Loucy (cell line): ENCODE results near the gene RNF169.

Source experiments
- EZH2phosphoT487 ChIP-seq: fragments of 200-600 bp; IDR thresholded peaks from 2 replicates; pipeline ENCODE4 v1.6.1; 2018; ENCODE audit warnings: antibody characterized with exemption, mild to moderate bottlenecking, moderate library complexity, borderline replicate concordance
- TF ChIP-seq, protein P1 (sequence below): fragments of 200-600 bp; sonication (generic); conservative IDR thresholded peaks from 2 replicates; pipeline ENCODE4 v1.5.1; 2014; ENCODE audit warnings: mild to moderate bottlenecking, antibody characterized with exemption, low read length

DNA sequence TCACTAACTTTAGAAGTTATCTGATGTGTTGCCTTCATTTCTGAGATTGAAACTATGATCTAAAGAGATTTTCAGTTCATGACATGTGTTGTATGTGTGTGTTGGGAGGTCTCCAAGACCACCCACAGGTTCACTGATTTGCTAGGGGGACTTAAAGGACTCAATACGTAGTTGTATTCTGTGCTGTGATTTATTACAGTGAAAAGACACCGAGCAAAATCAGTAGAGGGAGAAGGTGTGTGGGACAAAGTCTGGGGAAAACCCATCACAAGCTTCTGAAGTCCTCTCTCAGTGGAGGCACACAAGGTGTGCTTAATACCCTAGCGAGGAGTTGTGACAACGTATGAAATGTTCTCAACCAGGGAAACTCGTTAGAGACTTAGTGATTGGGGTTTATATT is 35.6 kb downstream of the RNF169 start:
- TF ChIP-seq, protein P1, sequence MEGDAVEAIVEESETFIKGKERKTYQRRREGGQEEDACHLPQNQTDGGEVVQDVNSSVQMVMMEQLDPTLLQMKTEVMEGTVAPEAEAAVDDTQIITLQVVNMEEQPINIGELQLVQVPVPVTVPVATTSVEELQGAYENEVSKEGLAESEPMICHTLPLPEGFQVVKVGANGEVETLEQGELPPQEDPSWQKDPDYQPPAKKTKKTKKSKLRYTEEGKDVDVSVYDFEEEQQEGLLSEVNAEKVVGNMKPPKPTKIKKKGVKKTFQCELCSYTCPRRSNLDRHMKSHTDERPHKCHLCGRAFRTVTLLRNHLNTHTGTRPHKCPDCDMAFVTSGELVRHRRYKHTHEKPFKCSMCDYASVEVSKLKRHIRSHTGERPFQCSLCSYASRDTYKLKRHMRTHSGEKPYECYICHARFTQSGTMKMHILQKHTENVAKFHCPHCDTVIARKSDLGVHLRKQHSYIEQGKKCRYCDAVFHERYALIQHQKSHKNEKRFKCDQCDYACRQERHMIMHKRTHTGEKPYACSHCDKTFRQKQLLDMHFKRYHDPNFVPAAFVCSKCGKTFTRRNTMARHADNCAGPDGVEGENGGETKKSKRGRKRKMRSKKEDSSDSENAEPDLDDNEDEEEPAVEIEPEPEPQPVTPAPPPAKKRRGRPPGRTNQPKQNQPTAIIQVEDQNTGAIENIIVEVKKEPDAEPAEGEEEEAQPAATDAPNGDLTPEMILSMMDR = no peak
- no peak for TF ChIP-seq EZH2phosphoT487
